DND-41 (cell line): ENCODE results near the gene EFEMP2.

Experiments
- CTCF ChIP-seq: IDR thresholded peaks from 2 replicates; pipeline ENCODE4 v1.5.1; 2012; ENCODE audit warnings: borderline replicate concordance, low read length, moderate library complexity, mild to moderate bottlenecking; ENCODE audit not compliant: poor library complexity, severe bottlenecking; ENCODE audit errors: extremely low read depth
- EZH2 ChIP-seq: IDR thresholded peaks from 3 replicates; pipeline ENCODE4 v1.6.1; 2012; ENCODE audit warnings: borderline replicate concordance, low read depth, mild to moderate bottlenecking, moderate library complexity, low read length, inconsistent platforms; ENCODE audit not compliant: severe bottlenecking

GRCh38 chr11:65912845-65913244 is 40.2 kb upstream of the EFEMP2 start:
- TF ChIP-seq CTCF: no peak
- no peak for TF ChIP-seq EZH2
